Left lung (tissue), 10 donors: ENCODE results near the gene AKNA. TPM values are rescaled to one million over a fixed set of nuclear protein-coding genes. Genes with fewer than 3 reads are reported as not detected.

Experiments
- ATAC-seq: fragments of 200-7000 bp; cut with Tn5 transposase; one replicate; pipeline ENCODE4 v1.9.1; 2020; ENCODE audit warnings: moderate library complexity
- DNase-seq, 4 donors: peaks; one replicate each; pipeline ENCODE4 v3.0.0-alpha.2; 2013 to 2020
- H3K27ac ChIP-seq, 2 donors: fragments of 200-600 bp; sonication (generic) in 1 of 2; one replicate each; pipeline versions ENCODE4 v1.5.0 to v1.8.0; 2020 to 2021
- H3K27me3 ChIP-seq, 2 donors: fragments of 200-600 bp; sonication (generic) in 1 of 2; one replicate each; pipeline versions ENCODE4 v1.5.0 to v1.8.0; 2020 to 2021
- H3K36me3 ChIP-seq, 2 donors: fragments of 200-600 bp; sonication (generic) in 1 of 2; one replicate each; pipeline versions ENCODE4 v1.5.0 to v1.8.0; 2020 to 2021
- H3K4me1 ChIP-seq, 2 donors: fragments of 200-600 bp; one replicate each; pipeline ENCODE4 v1.8.0; 2021
- H3K4me3 ChIP-seq, 2 donors: fragments of 200-600 bp; sonication (generic) in 1 of 2; one replicate each; pipeline versions ENCODE4 v1.5.0 to v1.8.0; 2020 to 2021; ENCODE audit warnings: mild to moderate bottlenecking in 1 of 2
- H3K9me3 ChIP-seq, 2 donors: fragments of 200-600 bp; sonication (generic) in 1 of 2; one replicate each; pipeline versions ENCODE4 v1.5.0 to v1.8.0; 2020 to 2021
- CTCF ChIP-seq, 2 donors: fragments of 200-600 bp; sonication (generic) in 1 of 2; IDR thresholded peaks; one replicate each; pipeline versions ENCODE4 v1.5.0 to v1.8.0; 2021; ENCODE audit warnings: antibody characterized with exemption in 2 of 2
- intact Hi-C, 2 donors: fragments of 100-400 bp; cut with DNase I; formaldehyde crosslinking; loops; one replicate each; pipeline versions ENCODE4 v1.11.2 to v1.14.2; 2022
- polyA plus RNA-seq, 6 donors: library from polyadenylated mRNA; unstranded; fragments of 120-200 nt; gene quantifications; one replicate each; pipeline ENCODE4 v1.2.1, GENCODE V29; 2013; ENCODE audit not compliant: insufficient read length in 6 of 6
- total RNA-seq, 2 donors: library from RNA; stranded (reverse); fragmentation: NEBNext Ultra II Directional; extraction: Animal tissue kit (Norgen Biotek cat#: 25700); gene quantifications; one replicate each; pipeline ENCODE4 v1.2.1, GENCODE V29; 2021
- donor health status: DM: no; HTN: yes; CAD: no.
- donor health status: DM: no; HTN: no; CAD: no.

Gene AKNA
- total and polyA plus RNA-seq, 8 donors, result 25.1 to 55.3 (median 36.7) TPM

GRCh38 chr9:114313186-114313585, 74.6 kb downstream of the AKNA start:
- intact Hi-C loops, result no loop called here
- DNase-seq (peak in 1 of 4 donors; percentile 17), ATAC-seq (no peak)
- Histone ChIP-seq H3K27ac (no peak overlapping the region), H3K36me3 (peaks cover 0 to 5% of the 10 kb centered on the region in 2 donors), H3K4me1 (peaks cover 0 to 37% of the 10 kb centered on the region in 2 donors), H3K4me3 (no peak overlapping the region), H3K27me3 (no peaks in the 10 kb centered on the region), H3K9me3 (no peaks in the 10 kb centered on the region)
- no peak for TF ChIP-seq CTCF (IDR thresholded peaks at IDR 0.05)

- Histone ChIP-seq H3K36me3 (peaks cover 0 to 5% of the 10 kb centered on the region in 2 donors), H3K9me3 (no peaks in the 10 kb centered on the region), H3K27ac (no peak overlapping the region), H3K4me1 (peaks cover 0 to 30% of the 10 kb centered on the region in 2 donors), H3K27me3 (no peaks in the 10 kb centered on the region), H3K4me3 (no peak overlapping the region)
- ATAC-seq (no peak), DNase-seq (peak in 1 of 4 donors; percentile 27)
- TF ChIP-seq CTCF (IDR thresholded peaks at IDR 0.05), result no peak
- intact Hi-C loops, result no loop called here
These were observed 75.3 kb downstream of the AKNA start for GRCh38 chr9:114312513-114312875.

DNA sequence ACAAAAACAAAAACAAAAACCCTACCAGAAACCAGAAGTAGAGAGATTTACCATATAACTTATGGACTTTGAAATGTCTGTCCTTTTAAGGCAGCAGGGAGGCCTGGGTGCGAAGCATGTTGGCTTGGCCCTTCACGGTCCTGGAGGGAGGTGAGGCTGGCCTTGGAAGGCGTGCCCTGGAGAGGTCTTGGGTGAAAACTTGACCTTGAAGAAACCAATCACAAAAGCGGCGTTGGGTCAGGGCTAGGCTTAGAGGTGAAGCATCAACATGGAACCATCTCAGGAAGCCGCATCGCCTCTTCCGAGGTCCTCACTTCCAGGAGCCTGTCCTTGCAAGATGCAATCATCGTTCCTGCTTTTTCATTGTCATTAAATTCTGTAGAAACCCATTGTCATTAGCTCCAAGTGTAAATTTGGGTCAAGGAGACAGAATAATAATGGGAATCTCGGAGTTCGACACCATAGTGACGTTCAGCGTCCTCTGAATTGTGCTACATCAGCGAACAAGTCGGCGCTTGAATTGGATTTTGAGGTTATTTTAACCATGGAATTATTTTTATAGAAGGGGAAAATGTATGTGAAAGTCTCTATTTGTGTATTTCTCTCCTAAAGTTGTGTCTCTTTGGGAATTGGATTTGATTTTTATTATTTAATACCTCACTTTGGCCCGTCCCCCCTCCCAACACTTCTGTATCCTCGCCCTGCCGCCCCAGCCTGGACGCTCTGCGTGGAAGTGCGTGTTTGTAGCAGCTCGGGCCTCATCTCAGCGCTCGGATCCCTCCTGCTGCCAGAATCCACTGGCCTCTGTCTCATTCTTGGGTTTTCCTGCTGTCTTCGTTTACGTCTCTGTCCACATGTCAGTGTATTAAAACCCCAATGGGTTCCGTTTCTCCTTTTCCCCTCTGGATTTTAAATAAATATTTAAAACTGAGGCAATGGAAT, 75.9 kb downstream of the AKNA start:
- Histone ChIP-seq H3K4me1 (peaks cover 0 to 23% of the 10 kb centered on the region in 2 donors), H3K9me3 (no peaks in the 10 kb centered on the region), H3K36me3 (peaks cover 0 to 5% of the 10 kb centered on the region in 2 donors), H3K27ac (no peak overlapping the region), H3K4me3 (no peak overlapping the region), H3K27me3 (no peaks in the 10 kb centered on the region)
- no peak for ATAC-seq
- DNase-seq, result peak in 1 of 4 donors; percentile 29
- no peak for TF ChIP-seq CTCF (IDR thresholded peaks at IDR 0.05)
- intact Hi-C loops, result no loop called here

- H3K36me3 ChIP-seq, result peaks cover 0 to 5% of the 10 kb centered on the region in 2 donors
- H3K27me3 ChIP-seq, result no peaks in the 10 kb centered on the region
- peaks cover 0 to 12% of the 10 kb centered on the region in 2 donors for H3K4me1 ChIP-seq
- no peak for TF ChIP-seq CTCF (IDR thresholded peaks at IDR 0.05)
- H3K27ac ChIP-seq, result no peak overlapping the region
- no peaks in the 10 kb centered on the region for H3K9me3 ChIP-seq
- no peak overlapping the region for H3K4me3 ChIP-seq
- DNase-seq (peak in 1 of 4 donors; percentile 22), ATAC-seq (no peak)
- intact Hi-C loops, result no loop called here
These were observed 77.0 kb downstream of the AKNA start for GRCh38 chr9:114310471-114311450.
